GM23248 (cell line): ENCODE data around the gene TARBP1.
"Not testable (repeated sequence)": the region's sequence is repeated elsewhere in the genome, so short reads cannot be mapped to it uniquely, and the experiment has no call there.

Experiments used
- EZH2 ChIP-seq: fragments of 200-600 bp; sonication (generic); IDR thresholded peaks from 2 replicates; pipeline ENCODE4 v1.6.1; 2018; ENCODE audit warnings: antibody characterized with exemption, mild to moderate bottlenecking; ENCODE audit not compliant: insufficient read depth, poor library complexity, severe bottlenecking
- EZH2phosphoT487 ChIP-seq: fragments of 200-600 bp; sonication (generic); IDR thresholded peaks from 2 replicates; pipeline ENCODE4 v1.6.1; 2018; ENCODE audit warnings: antibody characterized with exemption, moderate library complexity, mild to moderate bottlenecking, low read depth; ENCODE audit not compliant: insufficient read depth

DNA sequence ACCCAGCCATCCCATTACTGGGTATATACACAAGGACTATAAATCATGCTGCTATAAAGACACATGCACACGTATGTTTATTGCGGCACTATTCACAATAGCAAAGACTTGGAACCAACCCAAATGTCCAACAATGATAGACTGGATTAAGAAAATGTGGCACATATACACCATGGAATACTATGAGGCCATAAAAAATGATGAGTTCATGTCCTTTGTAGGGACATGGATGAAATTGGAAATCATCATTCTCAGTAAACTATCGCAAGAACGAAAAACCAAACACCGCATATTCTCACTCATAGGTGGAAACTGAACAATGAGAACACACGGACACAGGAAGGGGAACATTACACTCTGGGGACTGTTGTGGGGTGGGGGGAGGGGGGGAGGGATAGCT lies 79.5 kb downstream of the TARBP1 start:
- not testable (repeated sequence) for TF ChIP-seq EZH2, EZH2phosphoT487
